Measurements from ENCODE around the gene KYNU.

- TF ChIP-seq CTCF (IDR thresholded peaks at IDR 0.05; ENCODE audit: borderline replicate concordance, extremely low read depth, low read length, poor library complexity, severe bottlenecking) (no peak), EZH2 (IDR thresholded peaks at IDR 0.05; ENCODE audit: borderline replicate concordance, low read depth, low read length, severe bottlenecking) (no peak)
These were observed 67.3 kb downstream of the KYNU start for GRCh38 chr2:142944721-142945120.

Measured in DND-41 (cell line).